OCI-LY1 (cell line): ENCODE measurements around the gene NUMB.
A peak's percentile ranks its signal among the peaks of the same experiment; 100 is the strongest.

Experiments used
- H2AFZ ChIP-seq: fragments of 200-600 bp; sonication (generic), shearing (Covaris generic); 2 replicates; pipeline ENCODE4 v1.6.0; 2014; ENCODE audit warnings: antibody characterized with exemption, mild to moderate bottlenecking, low read length
- H3F3A ChIP-seq: fragments of 200-600 bp; sonication (generic), shearing (Covaris generic); 2 replicates; pipeline ENCODE4 v1.6.0; 2014; ENCODE audit warnings: mild to moderate bottlenecking, antibody characterized with exemption, low read length, moderate library complexity; ENCODE audit not compliant: insufficient read depth
- H3K27ac ChIP-seq: fragments of 200-600 bp; sonication (generic); 2 replicates; pipeline ENCODE4 v1.5.1; 2014; ENCODE audit warnings: low read length, mixed run types, mild to moderate bottlenecking, low read depth; ENCODE audit not compliant: poor library complexity, severe bottlenecking
- H3K27me3 ChIP-seq: fragments of 200-600 bp; sonication (generic); 2 replicates; pipeline ENCODE4 v1.6.0; 2014; ENCODE audit warnings: antibody characterized with exemption, mild to moderate bottlenecking, low read length, moderate library complexity; ENCODE audit not compliant: insufficient read depth
- H3K36me3 ChIP-seq: fragments of 200-600 bp; sonication (generic); 2 replicates; pipeline ENCODE4 v1.6.1; 2014; ENCODE audit warnings: mild to moderate bottlenecking, antibody characterized with exemption, low read length, moderate library complexity, mixed read lengths; ENCODE audit not compliant: insufficient read depth
- H3K4me1 ChIP-seq: fragments of 200-600 bp; sonication (generic); 2 replicates; pipeline ENCODE4 v1.5.1; 2014; ENCODE audit warnings: mild to moderate bottlenecking, low read length, moderate library complexity; ENCODE audit not compliant: insufficient read depth, severe bottlenecking
- H3K4me2 ChIP-seq: fragments of 200-600 bp; sonication (generic), shearing (Covaris generic); 2 replicates; pipeline ENCODE4 v1.6.1; 2014; ENCODE audit warnings: low read length
- H3K4me3 ChIP-seq: fragments of 200-600 bp; sonication (generic); 2 replicates; pipeline ENCODE4 v1.5.1; 2014; ENCODE audit warnings: low read length, low read depth, mild to moderate bottlenecking, mixed read lengths; ENCODE audit not compliant: poor library complexity, severe bottlenecking
- H3K79me2 ChIP-seq: fragments of 200-600 bp; shearing (Covaris generic); 2 replicates; pipeline ENCODE4 v1.6.1; 2016; ENCODE audit warnings: mixed run types, low read length, mixed read lengths; ENCODE audit not compliant: insufficient read depth
- H3K9ac ChIP-seq: fragments of 200-600 bp; sonication (generic), shearing (Covaris generic); 2 replicates; pipeline ENCODE4 v1.6.1; 2014; ENCODE audit warnings: mild to moderate bottlenecking, low read length, mixed read lengths
- H3K9me2 ChIP-seq: fragments of 200-600 bp; sonication (generic), shearing (Covaris generic); 2 replicates; pipeline ENCODE4 v1.6.1; 2014; ENCODE audit warnings: low read depth, mild to moderate bottlenecking, low read length, mixed read lengths
- H3K9me3 ChIP-seq: fragments of 200-600 bp; shearing (Covaris generic); 2 replicates; pipeline ENCODE4 v1.6.1; 2014; ENCODE audit warnings: low read length, mixed read lengths
- H4K20me1 ChIP-seq: fragments of 200-600 bp; sonication (generic), shearing (Covaris generic); 2 replicates; pipeline ENCODE4 v1.6.0; 2016; ENCODE audit warnings: mild to moderate bottlenecking, low read length; ENCODE audit not compliant: insufficient read depth
- CTCF ChIP-seq: fragments of 200-600 bp; sonication (generic), shearing (Covaris generic); IDR thresholded peaks from 2 replicates; pipeline ENCODE4 v1.5.1; 2017; ENCODE audit warnings: mild to moderate bottlenecking, antibody characterized with exemption, low read length, moderate library complexity, mixed read lengths
- EZH2 ChIP-seq: fragments of 200-600 bp; sonication (generic), shearing (Covaris generic); IDR thresholded peaks from 2 replicates; pipeline ENCODE4 v1.8.0; 2017; ENCODE audit warnings: borderline replicate concordance, mixed run types, mild to moderate bottlenecking, antibody characterized with exemption, low read length, moderate library complexity, mixed read lengths

The NUMB gene

GRCh38 chr14:73500360-73500759, 42.0 kb upstream of the NUMB start:
- H3K4me1 ChIP-seq, result peaks cover 2% of the 10 kb centered on the region
- no peak overlapping the region for H3K4me2 ChIP-seq
- TF ChIP-seq CTCF, result no peak
- no peaks in the 10 kb centered on the region for H3K9me3 ChIP-seq
- no peaks in the 10 kb centered on the region for H3K79me2 ChIP-seq
- H3K4me3 ChIP-seq, result no peak overlapping the region
- H2AFZ ChIP-seq, result no peak overlapping the region
- H3F3A ChIP-seq, result no peaks in the 10 kb centered on the region
- H3K9ac ChIP-seq, result no peak overlapping the region
- H3K9me2 ChIP-seq, result no peaks in the 10 kb centered on the region
- H3K27me3 ChIP-seq, result no peaks in the 10 kb centered on the region
- H4K20me1 ChIP-seq, result no peaks in the 10 kb centered on the region
- H3K27ac ChIP-seq, result no peak overlapping the region
- H3K36me3 ChIP-seq, result peaks cover 9% of the 10 kb centered on the region; the same call in 1 of the 2 replicates

GRCh38 chr14:73494593-73494992, 36.2 kb upstream of the NUMB start:
- Histone ChIP-seq H3F3A (no peaks in the 10 kb centered on the region), H3K9ac (no peak overlapping the region), H3K9me3 (0 out of 2 replicates have a peak, but pooled peaks cover 2% of the 10 kb centered on the region), H3K79me2 (peaks cover 18% of the 10 kb centered on the region), H4K20me1 (no peaks in the 10 kb centered on the region), H3K27me3 (no peaks in the 10 kb centered on the region), H2AFZ (no peak overlapping the region), H3K27ac (no peak overlapping the region), H3K4me3 (no peak overlapping the region), H3K36me3 (peaks cover 46% of the 10 kb centered on the region), H3K4me2 (no peak overlapping the region), H3K9me2 (no peaks in the 10 kb centered on the region), H3K4me1 (peaks cover 41% of the 10 kb centered on the region)
- no peak for TF ChIP-seq EZH2
- TF ChIP-seq CTCF, result no peak

GRCh38 chr14:73492670-73493069, 34.3 kb upstream of the NUMB start:
- Histone ChIP-seq H3K36me3 (peaks cover 39% of the 10 kb centered on the region), H3K9me3 (0 out of 2 replicates have a peak, but pooled peaks cover 2% of the 10 kb centered on the region), H3K9me2 (no peaks in the 10 kb centered on the region), H3K79me2 (peaks cover 18% of the 10 kb centered on the region), H3K27me3 (no peaks in the 10 kb centered on the region), H3K4me3 (peak overlapping the region; percentile 78), H3K9ac (peak overlapping the region; percentile 82; the same call in 1 of the 2 replicates), H3K4me2 (peak overlapping the region; percentile 91), H4K20me1 (no peaks in the 10 kb centered on the region), H3K4me1 (peaks cover 41% of the 10 kb centered on the region), H2AFZ (no peak overlapping the region), H3F3A (no peaks in the 10 kb centered on the region), H3K27ac (no peak overlapping the region)
- TF ChIP-seq EZH2 (no peak), CTCF (no peak)
